Iris pigment epithelial cell (primary cell): ENCODE measurements around the gene QKI.

Experiments used
- DNase-seq: peaks from one replicate; pipeline ENCODE4 v3.0.0-alpha.2; 2011; ENCODE audit warnings: low read depth

Gene QKI

DNA sequence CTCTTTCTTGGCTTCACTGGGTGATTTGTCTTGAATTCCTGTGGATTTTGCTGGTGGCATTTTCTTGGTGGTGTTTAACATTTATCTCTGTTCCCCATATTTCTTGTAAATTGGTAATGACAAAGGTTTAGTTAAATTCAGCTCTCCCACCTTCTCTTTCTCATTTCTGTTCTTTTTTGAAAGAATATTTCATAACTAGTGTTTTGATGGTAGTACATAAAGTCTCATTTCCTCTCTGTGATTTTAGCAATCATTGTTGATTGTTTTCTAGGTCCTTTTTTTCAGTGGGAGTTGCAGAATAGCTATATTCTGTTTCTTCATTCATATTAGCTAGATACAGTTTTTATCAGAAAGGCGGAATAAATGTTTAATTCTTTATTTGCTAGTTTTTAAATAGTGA is 73.1 kb downstream of the QKI start:
- DNase-seq = no peak

DNA sequence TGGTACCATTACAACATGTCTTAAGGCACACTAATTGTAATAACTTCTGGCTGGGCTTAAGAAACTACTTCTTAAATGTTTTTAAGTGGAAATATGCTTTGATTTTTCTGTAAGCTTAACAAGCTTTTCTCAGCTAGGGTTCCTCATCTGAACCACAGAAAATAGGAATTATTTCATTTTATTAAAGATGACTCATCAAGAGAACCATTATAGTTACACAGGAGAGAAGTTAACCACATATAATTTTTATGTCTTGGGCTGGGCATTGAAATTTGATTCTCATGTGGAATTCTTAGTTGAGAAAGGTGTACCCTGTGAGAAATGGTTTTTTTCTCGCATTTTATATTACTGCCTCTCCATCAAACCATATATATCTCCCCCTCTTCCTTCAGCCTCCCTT is 75.1 kb downstream of the QKI start:
- peak; percentile 49 for DNase-seq

DNA sequence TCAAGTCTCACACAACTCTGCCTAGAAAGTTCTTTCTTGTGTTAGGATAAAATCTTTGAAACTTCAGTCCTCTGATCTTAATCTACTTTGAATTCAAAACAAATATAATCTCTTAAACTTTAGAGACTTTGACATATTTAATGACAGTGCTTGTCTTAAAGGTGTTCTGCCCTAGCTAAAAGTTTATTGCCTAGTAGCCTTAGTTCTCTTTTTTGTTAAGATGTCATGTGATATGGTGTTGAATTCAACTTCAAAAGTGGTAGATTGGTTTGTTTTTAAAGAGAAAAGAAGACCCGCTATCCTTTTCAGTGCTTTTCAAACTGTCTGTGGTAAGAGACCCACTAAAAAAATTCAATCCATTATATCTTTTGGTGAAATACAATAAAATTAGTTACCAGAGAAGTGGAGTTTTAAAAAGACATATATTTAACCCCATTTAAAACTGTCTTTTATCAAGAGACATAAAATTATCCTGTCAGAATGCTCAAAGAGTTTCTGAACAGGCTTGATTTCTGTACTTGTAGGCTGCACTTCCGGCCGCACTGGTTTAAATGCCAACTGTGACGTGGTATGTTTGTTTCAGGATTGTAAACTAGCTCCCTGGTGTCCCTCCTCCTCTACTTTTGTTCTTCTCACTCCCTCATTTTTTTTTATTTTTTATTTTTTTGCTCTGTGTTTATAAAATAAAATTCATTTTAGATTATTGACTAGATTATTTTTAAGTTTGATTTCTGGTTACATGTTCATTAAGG is 76.5 kb downstream of the QKI start:
- DNase-seq = peak; percentile 33

DNA sequence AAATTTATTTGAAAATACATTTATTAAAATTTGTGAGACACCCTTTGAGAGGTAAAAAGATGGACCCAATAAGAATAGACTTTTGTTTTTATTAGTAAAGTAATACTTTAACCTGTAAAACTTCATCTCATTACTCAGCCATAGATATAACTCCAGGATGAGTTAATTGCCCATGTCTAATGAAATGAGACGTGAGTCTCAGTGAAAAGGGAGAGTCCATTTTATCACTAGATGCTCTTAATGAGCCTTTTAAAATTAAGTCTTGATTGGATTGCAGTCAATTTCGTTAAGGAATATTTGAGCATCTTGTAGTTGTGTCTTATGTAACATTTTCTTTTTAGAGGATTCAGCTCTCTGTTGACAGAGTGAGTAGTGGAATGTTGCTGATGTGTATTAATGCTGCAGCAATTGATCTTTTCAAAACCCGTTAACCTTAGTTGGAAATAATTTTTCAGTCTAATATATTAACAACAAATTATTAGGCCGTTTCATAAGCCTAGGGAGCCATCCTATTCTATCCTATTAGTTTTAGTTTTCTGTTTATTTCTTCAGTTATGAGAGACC is 77.3 kb downstream of the QKI start:
- no peak for DNase-seq

DNA sequence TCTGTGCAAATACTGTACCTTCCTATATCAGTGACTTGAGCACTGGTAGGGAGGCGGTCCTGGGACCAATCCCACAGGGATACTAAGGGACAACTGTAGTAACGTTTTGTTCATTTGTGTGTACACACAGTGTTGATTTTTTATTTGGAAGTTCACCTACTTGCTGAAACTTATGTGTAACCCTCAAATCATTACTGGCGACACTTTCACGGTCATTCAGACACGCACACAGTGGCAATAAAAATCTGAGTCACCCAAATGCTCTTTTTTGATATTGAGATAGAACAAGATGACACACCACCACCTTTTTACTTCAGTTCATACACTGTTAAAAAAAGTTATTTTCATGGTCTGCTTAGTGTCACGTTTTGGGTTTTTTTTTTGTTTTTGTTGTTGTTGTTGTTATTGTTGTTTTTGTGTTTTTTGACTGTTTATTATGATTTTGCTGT is 79.8 kb downstream of the QKI start:
- DNase-seq = no peak

DNA sequence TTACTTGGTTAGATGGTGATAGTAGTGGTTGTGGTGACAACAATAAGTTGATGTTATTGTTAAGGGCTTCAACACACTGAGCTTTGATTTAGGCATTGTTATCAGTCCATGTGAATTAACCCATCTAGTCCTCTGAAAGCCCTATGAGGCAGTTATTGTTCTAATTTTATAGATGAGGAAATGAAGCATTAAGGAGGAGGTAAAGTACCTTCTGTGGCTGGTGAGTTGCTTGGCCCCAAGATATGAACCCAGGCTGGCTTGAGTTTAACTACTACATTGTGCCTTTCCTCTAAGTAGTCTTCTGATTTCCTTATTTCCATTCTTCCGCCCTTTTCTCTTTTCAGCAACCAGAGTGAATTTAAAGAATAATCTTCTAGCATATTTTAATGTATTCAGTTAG is 81.7 kb downstream of the QKI start:
- DNase-seq = no peak

DNA sequence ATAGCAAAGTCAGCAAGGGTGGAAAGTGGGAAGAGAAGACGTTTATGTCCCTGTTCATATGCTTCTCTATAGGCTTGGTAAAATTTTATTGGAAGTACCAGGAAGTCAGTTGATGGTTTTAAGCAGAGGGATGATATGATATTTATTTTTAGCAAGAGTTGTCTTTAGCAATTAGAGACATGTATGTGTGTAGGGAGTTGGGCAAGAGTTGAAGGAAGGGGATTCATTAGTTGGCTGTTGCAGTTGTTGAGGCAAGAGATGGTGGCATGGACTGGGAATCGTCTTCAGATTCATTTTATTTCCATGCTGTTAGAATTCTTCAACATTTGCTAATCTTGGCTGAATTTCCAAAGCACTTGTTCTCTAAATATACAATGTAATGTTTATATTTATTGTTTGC is 85.6 kb downstream of the QKI start:
- no peak for DNase-seq

DNA sequence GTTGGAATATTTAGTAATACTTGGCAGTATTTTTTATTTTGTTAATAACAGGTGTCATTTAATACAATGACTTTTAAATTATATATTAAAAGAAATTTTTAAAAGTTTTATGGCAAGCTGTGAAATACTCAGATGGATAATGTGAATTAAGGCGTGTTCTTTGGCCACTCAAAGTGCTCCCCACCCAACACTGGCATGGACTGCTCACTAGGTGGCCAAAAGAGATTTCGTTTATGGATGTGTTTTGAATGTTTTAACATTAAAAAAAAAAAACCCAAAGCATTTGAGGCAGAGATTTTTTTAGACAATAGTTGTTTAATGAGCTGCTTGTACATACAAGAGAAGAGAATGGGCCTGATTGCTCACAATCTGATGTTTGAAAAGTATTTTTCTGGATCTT is 86.5 kb downstream of the QKI start:
- DNase-seq = no peak

DNA sequence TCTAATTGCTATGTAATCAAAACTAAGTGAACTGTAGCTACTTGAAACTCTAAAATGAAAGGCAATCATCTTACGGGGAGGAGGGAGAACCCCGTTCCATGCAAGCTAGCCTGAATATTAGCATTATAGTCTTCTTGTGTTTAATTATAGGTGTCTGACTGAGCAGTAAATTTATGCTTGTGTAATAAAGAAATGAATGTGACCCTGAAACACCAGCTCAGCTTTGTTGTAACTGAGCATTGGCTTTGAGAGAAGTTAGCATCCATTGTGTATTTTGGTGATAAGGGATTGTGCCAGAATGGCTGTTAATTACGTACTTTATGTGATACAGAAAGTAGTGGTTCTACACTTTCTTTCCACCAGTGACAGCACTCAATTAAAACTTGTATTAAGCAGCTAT is 86.9 kb downstream of the QKI start:
- no peak for DNase-seq

DNA sequence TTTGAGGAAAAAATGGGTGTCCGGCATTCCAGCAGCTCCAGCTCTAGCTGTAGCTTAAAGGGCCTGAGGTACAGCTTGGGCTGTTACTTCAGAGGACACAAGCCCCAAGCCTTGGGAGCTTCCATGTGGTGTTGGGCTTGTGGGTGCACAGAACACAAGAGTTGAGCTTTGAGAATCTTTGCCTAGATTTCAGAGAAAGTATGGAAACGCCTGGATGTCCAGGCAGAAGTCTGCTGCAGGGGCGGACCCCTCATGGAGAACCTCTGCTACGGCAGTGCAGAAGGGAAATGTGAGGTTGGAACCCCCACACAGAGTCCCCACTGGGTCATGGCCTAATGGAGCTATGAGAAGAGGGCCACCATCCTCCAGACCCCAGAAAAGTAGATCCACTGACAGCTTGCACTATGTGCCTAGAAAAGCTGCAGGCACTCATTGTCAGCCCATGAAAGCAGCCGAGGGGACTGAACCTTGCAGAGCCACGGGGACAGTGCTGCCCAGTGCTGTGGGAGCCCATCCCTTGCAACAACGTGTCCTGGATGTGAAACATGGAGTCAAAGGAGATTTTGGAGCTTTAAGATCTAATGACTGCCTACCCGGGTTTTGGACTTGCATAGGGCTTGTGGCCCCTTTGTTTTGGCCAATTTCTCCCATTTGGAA is 90.6 kb downstream of the QKI start:
- DNase-seq = no peak

DNA sequence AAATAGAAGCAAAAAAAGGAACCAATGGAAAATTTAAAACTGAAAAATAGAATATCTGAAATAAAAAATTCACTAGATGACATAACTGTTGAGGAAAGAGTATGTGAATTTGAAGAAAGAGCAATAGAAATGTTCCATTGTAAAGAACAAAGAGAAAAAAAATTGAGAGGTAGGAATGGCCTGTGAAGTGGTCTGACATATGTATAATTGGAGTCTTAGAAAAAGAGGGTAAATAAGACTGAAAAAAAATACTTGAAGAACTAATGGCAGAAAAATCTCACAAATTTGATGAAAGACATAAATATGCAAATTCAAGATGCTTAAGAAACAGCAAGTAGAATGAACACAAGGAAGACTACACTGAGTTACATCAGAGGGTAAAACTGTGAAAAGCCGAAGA is 93.4 kb downstream of the QKI start:
- no peak for DNase-seq

DNA sequence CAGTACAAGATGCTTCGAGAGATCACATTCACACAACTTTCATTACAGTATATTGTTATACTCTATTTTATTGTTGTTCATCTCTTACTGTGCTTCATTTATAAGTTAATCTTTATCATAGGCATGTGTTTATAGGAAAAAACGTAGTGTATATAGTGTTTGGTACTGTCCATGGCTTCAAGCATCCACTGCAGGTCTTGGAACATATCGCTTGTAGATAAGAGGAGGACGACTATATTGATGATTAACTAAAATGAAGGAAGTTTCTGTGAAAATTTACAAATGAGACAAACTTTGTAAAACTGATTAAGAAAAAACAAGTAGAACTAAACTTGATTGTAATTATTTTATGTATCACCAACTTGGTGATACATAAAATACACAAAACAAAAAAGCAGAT is 98.5 kb downstream of the QKI start:
- no peak for DNase-seq

DNA sequence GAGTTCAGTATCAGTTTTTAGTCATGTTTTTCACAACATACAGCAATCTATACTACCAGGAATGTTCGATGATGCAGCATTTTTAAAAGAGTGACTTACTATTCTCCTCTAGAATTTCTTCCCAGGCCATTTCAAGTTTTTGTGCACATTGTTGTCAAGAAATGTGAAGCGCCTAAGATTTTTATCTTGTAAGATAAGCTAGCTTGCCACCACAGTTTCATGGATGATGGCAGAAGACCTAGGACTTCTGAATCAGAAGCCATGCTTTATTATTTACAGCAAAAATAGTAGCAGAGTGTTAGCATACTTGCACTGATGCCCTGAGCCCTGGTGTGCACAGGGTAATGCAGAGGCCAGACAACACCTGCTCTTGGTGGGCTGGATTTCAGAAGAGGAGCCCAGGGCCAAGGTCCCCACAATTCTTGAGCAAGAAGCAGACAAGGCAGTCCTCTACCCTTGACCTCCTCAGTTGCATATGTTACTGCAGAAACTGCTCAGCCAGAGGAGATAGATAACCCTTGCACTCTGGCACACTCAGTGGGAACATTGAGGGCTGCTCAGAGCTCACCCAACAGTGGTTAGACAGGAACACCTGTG is 99.2 kb downstream of the QKI start:
- no peak for DNase-seq

DNA sequence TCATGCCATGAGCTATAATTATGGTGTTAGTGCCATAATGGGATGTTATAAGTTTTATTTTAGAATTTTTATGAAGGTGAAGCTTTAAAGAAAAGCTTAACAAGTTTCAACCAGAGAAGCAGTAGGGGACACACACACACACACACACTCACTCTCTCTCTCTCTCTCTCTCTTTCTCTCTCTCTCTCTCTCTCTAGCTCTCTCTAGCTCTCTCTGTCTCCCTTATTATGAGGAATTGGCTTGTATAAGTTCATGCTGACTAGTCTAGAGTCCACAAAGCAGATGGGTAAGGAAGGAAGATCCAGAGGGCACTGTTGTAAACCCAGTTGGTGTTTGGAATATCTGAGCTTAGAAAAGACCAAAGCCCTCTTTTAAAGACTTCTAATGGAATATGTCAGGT is 102.4 kb downstream of the QKI start:
- DNase-seq = no peak

DNA sequence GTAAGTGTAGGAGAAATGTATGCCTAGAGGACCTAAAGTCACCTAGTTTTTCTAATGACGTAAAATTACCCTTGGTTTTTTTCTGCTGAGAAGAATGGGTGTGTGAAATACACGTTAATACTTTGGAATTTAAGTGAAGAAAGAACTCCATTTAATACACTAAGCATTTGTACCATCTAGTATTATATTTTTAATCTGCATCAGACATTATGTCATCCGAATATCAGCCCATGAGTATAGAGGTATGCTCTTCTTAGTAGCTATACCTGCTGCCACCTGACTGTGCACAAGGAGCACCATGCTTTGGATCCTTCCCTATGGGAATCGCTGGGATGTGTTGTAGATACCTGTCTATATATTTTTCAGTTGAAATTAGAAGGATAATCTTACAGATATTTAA is 106.4 kb downstream of the QKI start:
- no peak for DNase-seq

DNA sequence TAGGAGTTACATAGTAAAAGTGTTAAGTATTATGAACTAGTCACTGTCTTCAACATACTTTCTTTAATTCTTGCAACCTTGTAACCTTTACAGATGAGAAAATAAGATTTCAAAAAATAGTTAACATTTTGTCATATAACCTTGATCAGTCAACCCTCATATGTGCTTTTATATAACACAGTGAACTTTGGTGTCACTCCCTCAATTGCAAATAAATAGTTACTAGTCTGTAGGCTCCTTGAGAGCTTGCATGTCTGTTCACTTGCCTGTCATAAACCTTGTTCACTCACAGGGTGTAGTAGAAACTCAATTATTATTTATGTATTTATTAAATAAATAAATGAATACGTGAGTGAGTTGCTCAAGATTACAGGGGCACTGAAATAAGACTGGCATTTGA is 107.5 kb downstream of the QKI start:
- no peak for DNase-seq

DNA sequence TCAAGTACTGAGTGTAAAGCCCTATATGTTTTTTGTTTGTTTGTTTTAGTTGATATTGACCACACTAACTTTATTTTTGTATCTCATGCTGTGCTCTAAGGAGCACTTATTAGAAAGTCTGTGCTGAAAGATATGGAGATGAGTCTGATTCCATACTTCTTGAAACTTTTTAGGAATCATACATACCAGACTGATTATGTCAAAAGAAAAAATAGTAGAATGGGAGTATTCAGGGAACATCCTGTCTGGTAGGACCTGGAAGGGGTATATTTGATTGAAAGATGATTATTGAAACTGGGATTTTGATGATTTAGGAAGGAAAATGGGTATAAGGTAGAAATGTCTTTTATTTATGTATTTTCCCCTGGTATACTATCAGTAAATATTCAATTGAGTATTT is 111.4 kb downstream of the QKI start:
- no peak for DNase-seq

DNA sequence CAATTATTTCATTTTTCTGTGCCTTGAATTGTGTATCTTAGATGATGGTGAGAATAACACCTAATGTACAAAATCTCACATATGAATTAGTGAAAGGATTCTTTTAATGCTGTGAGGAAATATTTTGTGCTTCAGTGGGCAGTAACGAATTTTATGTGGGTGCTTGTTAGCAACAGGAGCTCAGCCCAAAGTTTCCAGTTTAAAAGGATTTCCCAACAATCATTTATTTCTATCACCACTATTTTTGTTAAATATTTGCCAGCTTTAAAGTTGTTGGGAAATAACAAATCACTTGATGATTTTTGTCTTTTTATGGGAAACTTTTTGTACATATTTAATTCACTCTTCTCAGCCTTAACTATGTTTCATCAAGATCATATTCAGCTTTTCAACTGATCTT is 111.8 kb downstream of the QKI start:
- no peak for DNase-seq

DNA sequence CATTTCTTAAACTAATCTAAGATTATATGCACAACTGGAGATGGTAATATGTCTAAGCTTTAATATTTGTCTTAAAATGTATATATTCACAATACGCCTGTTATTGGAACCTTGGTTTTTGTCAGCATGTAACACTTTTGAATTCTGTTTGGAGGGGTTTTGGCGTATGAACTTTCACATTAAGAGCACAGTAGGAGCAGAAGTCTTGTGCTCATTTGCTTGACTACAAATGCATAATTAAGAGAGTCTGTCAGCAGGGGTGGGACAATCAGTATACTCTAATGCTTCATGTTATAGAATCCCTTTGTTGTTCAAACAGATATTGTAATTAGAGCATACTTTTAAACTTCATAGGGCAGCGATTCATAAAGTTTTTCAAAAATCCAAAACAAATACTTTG is 112.8 kb downstream of the QKI start:
- no peak for DNase-seq

DNA sequence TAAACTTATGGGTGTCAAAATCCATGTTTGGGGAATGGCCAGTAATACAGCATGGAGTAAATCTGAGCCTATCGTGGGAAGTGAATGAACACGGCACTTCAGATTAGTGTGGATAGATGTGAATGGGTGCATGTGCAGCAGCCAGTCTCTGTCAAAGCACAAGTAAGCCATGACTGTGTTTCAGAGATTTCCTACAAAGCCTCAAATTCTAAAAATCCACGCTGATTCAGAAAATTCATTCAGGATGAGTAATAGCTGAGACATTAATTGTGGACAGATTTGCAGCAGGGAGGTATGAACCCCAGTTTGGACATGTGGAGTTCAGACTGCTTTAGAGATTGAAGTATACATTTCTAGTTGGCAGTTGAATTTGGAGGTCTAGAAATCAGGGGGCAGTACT is 115.1 kb downstream of the QKI start:
- DNase-seq = peak; percentile 94

DNA sequence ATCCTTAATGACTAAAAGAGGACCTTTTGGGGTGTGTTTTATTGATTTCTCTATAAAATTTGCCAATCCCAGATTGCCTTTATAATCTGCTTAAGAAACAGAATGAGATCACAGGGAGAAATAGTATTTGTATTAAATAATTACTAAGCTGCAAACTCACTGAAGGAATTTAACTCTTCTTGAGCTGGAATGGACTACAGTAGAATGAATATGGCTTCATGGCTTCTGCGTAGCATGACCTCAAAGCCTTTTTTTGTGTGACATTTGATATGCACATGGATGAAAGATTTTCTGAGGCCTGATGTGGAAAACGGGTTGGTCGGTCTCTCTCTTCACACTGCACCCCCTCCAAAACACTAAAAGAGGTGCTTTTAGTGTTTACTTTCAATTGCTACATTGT is 115.9 kb downstream of the QKI start:
- DNase-seq = peak; percentile 30

DNA sequence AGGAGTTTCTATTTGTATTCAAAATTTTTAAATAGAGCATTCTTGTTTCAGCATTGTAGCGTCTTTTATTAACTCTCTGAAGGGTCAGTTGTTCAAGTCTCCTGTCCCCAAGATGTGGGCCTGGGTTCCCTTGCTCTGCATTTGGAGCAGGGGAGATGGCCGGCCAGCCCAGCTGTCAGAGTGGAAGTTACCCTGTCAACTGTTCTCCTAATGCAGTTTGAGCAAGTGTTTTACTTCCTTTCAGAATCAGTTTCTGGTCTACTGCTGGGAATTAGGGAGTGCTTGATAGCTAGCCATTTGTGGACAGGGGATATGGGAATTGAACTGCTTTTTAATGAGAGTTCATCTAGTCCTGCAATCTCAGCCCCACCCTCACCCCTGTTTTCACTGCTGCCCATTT is 116.6 kb downstream of the QKI start:
- no peak for DNase-seq

DNA sequence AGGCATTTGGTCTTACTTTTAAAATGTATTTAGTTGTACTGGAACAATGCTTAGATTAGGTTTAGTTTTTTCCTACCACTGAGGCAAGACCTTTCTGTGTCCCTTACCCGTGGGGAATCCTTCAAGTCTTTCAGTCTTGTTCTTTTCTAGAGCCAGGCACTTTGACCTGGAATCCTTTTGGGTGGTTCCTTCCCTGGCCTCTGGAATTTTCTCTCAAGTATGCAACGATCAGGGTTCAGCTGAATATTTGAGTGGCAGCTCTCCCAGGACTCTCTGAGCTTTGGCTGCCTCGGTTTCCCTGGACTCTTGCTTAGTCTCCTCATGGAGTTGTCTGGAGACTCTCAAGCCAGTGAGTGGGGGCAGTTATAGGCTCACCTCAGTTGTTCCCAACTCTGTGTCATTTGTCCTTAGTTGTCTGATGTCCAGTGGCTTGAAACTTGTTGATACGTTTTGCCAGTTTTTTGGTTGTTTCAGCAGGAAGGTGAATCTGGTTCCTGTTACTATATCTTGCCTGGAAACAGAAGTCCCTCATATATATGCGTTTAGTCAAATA is 118.1 kb downstream of the QKI start:
- no peak for DNase-seq
